Measurements from ENCODE around the gene UTRN.

UTRN gene

GRCh38 chr6:144283646-144284477, 1.3 kb upstream of the UTRN start:
- DNase-seq = no peak

GRCh38 chr6:144284478-144284782, 705 bp upstream of the UTRN start:
- no peak for DNase-seq

GRCh38 chr6:144285548-144285797, 338 bp downstream of the UTRN start:
- DNase-seq = no peak

- peak; percentile 15 for DNase-seq
Observed at GRCh38 chr6:144285798-144286502, 815 bp downstream of the UTRN start.

- no peak for DNase-seq
Observed at GRCh38 chr6:144286503-144287393, 1.6 kb downstream of the UTRN start.

- DNase-seq = no peak
Observed at GRCh38 chr6:144289006-144289405, 3.9 kb downstream of the UTRN start.

GRCh38 chr6:144292372-144292771, 7.2 kb downstream of the UTRN start:
- no peak for DNase-seq

- no peak for DNase-seq
Observed at GRCh38 chr6:144294016-144294415, 8.9 kb downstream of the UTRN start.

GRCh38 chr6:144295211-144295610, 10.1 kb downstream of the UTRN start:
- no peak for DNase-seq

- DNase-seq = no peak
Observed at GRCh38 chr6:144295981-144296767, 11.0 kb downstream of the UTRN start.

GRCh38 chr6:144296973-144297372, 11.8 kb downstream of the UTRN start:
- no peak for DNase-seq

- no peak for DNase-seq
Observed at GRCh38 chr6:144297511-144298100, 12.5 kb downstream of the UTRN start.

GRCh38 chr6:144298194-144298593, 13.1 kb downstream of the UTRN start:
- no peak for DNase-seq

GRCh38 chr6:144298916-144299315, 13.8 kb downstream of the UTRN start:
- DNase-seq = no peak

GRCh38 chr6:144302701-144303372, 17.7 kb downstream of the UTRN start:
- DNase-seq = peak; percentile 10

- DNase-seq = peak; percentile 22
Observed at GRCh38 chr6:144304223-144304848, 19.2 kb downstream of the UTRN start.

- no peak for DNase-seq
Observed at GRCh38 chr6:144305567-144305966, 20.4 kb downstream of the UTRN start.

GRCh38 chr6:144305985-144306384, 20.9 kb downstream of the UTRN start:
- peak; percentile 42 for DNase-seq

- no peak for DNase-seq
Observed at GRCh38 chr6:144307880-144308279, 22.7 kb downstream of the UTRN start.

GRCh38 chr6:144310765-144311164, 25.6 kb downstream of the UTRN start:
- no peak for DNase-seq

- no peak for DNase-seq
Observed at GRCh38 chr6:144311361-144311760, 26.2 kb downstream of the UTRN start.
